GM12865 (cell line): ENCODE results near the gene PQBP1.

Experiments used
- DNase-seq: peaks from one replicate; pipeline ENCODE4 v3.0.0; 2010; ENCODE audit warnings: low read depth
- H3K4me3 ChIP-seq: 2 replicates; pipeline ENCODE4 v1.5.1; 2011; ENCODE audit warnings: mild to moderate bottlenecking, low read depth, low read length, control low read depth
- TF ChIP-seq, protein P1 (sequence below): IDR thresholded peaks from 2 replicates; pipeline ENCODE4 v1.5.1; 2011; ENCODE audit warnings: low read length, control low read depth, low read depth, inconsistent platforms; ENCODE audit not compliant: insufficient read depth; ENCODE audit errors: missing control alignments

PQBP1 gene

DNA sequence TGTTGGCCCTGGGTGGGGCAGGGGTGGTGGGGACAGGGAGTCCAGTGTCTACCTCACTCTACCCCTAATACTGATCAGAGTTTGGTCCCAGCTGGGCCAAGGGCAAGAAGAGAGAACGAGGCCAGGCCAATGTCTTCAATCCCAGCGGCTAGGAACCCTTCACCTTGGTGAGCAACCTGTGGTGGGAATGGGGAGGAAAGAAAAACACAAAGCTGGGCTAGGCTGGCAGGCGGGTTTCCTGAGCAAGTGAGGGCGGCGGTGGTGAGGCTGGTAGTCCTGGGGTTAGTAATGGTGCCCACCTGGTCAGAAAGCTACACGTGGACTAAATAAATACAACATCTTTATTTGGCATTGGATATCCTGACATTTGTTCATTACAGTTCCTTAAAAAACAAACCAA lies 5.6 kb downstream of the PQBP1 start:
- no peak overlapping the region for H3K4me3 ChIP-seq
- TF ChIP-seq, protein P1, sequence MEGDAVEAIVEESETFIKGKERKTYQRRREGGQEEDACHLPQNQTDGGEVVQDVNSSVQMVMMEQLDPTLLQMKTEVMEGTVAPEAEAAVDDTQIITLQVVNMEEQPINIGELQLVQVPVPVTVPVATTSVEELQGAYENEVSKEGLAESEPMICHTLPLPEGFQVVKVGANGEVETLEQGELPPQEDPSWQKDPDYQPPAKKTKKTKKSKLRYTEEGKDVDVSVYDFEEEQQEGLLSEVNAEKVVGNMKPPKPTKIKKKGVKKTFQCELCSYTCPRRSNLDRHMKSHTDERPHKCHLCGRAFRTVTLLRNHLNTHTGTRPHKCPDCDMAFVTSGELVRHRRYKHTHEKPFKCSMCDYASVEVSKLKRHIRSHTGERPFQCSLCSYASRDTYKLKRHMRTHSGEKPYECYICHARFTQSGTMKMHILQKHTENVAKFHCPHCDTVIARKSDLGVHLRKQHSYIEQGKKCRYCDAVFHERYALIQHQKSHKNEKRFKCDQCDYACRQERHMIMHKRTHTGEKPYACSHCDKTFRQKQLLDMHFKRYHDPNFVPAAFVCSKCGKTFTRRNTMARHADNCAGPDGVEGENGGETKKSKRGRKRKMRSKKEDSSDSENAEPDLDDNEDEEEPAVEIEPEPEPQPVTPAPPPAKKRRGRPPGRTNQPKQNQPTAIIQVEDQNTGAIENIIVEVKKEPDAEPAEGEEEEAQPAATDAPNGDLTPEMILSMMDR: no peak
- DNase-seq: no peak

DNA sequence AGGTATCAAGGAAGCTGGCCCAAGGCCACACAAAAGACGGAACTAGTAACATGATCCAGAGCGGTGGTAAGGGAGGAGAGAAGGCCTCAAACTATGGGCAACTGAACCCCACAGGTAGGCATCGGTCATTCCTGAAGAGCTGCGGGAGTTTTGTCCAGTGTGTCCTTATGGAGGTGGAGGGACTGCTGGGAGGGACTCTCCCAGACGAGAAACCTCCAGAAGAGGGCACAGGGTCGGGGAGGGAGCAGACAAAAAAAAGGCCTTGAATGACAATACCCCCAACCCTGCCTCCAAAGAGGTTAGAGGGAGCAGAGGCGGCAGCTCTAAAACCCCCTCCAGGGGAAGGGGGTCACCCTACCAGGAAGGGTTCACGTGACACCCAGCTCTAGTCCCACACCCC lies 6.5 kb downstream of the PQBP1 start:
- no peak for DNase-seq
- TF ChIP-seq, protein P1: no peak
- H3K4me3 ChIP-seq: no peak overlapping the region

GRCh38 chrX:48904626-48905025 lies 6.9 kb downstream of the PQBP1 start:
- DNase-seq: no peak
- TF ChIP-seq, protein P1: no peak
- no peak overlapping the region for H3K4me3 ChIP-seq

GRCh38 chrX:48905090-48905790 lies 7.5 kb downstream of the PQBP1 start:
- TF ChIP-seq, protein P1: no peak
- no peak overlapping the region for H3K4me3 ChIP-seq
- DNase-seq: no peak

DNA sequence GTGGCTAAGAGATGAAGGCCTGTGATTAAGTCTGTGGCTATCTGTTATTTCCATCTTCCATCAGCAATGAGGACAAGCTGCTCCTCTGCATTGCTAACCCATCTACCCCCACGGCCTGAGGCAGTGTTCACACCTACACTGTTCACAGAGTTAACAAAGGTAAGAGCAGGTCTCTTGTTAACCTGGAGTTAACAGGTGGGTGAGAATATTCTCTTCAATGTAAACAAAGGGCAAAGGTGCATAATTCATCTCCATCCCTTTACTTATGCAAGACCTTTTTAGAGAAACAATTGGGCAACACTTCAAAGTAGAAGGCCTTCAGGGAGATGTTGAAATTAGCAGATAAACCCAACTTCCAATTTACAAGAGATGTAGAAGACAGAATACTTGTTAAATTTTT lies 10.9 kb downstream of the PQBP1 start:
- H3K4me3 ChIP-seq: no peak overlapping the region
- DNase-seq: no peak
- TF ChIP-seq, protein P1: no peak

DNA sequence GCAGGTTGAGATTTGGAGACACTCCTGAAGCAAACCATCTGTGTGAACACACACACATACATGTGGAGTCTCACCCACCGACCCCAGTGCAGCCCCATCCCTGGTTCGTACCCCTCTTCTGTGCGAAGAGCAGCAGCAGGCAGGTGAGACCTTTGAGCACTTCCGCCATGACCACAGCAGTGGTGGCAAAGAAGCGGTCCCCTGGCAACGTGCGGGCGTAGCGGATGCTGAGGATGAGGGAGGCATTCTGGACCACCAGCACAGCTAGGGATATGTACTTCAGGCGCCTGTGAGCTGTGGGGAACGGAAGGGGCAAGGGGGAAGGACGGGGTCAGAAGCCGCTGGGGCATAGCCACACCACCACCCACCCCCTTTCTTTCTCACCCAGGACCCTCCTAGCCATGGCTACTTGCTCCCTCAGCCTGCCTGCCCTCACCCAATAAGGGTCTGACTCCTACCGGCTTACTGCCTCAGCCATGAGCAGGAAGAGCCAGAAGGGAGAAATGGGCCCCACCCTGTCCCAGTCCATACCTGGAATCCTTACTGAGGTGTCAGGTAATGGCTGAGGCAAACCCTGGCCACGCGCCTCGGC lies 12.1 kb downstream of the PQBP1 start:
- DNase-seq: no peak
- TF ChIP-seq, protein P1: no peak
- H3K4me3 ChIP-seq: no peak overlapping the region

- TF ChIP-seq, protein P1: no peak
- DNase-seq: no peak
- peak overlapping the region; percentile 78 for H3K4me3 ChIP-seq
Measured at GRCh38 chrX:48910926-48911411, 13.2 kb downstream of the PQBP1 start.
